IMR-90 (cell line): ENCODE results near the gene DHRS13. TPM values are rescaled to one million over a fixed set of nuclear protein-coding genes. Genes with fewer than 3 reads are reported as not detected.

Experiments
- ATAC-seq: fragments of 200-7000 bp; cut with Tn5 transposase; 2 replicates; pipeline ENCODE4 v1.9.1; 2020; ENCODE audit warnings: low read depth, mild to moderate bottlenecking, moderate library complexity
- BruUV-seq: library from RNA; stranded (reverse); fragments of 400-500 nt; replicated peaks from 2 replicates; lab custom pipeline; 2021; lab: Mats Ljungman, UMichigan
- CTCF ChIA-PET: fragments of 300-600 bp; formaldehyde crosslinking; extraction: SDS; loops from one replicate; lab custom pipeline; 2021; ENCODE audit warnings: antibody characterized with exemption; lab: Yijun Ruan, JAX
- POLR2A ChIA-PET: fragments of 300-600 bp; sonication (Branson Sonifier 250); formaldehyde crosslinking; loops from one replicate; lab custom pipeline; 2022; ENCODE audit warnings: antibody characterized with exemption; ENCODE audit not compliant: unreplicated experiment; lab: Charles Lee
- DNase-seq: peaks from one replicate; pipeline ENCODE4 v3.0.0; 2013
- H2AFZ ChIP-seq: replicated peaks from 2 replicates; pipeline ENCODE3; 2013; ENCODE audit warnings: low read length, mild to moderate bottlenecking; ENCODE audit not compliant: poor library complexity
- H2AK5ac ChIP-seq: 2 replicates; pipeline ENCODE4 v1.6.1; 2013; ENCODE audit warnings: low read depth, low read length, inconsistent platforms
- H2AK9ac ChIP-seq: replicated peaks from 2 replicates; pipeline ENCODE3; 2013; ENCODE audit warnings: mild to moderate bottlenecking, low read depth, low read length, moderate library complexity; ENCODE audit not compliant: poor library complexity
- H2BK120ac ChIP-seq: 2 replicates; pipeline ENCODE4 v1.6.1; 2013; ENCODE audit warnings: low read depth, low read length, inconsistent platforms
- H2BK15ac ChIP-seq: 3 replicates; pipeline ENCODE4 v1.6.1; 2013; ENCODE audit warnings: low read depth, low read length, inconsistent platforms
- H2BK20ac ChIP-seq: 2 replicates; pipeline ENCODE4 v1.6.1; 2013; ENCODE audit warnings: low read depth, mild to moderate bottlenecking, inconsistent platforms, low read length, moderate library complexity
- H2BK5ac ChIP-seq: 2 replicates; pipeline ENCODE4 v1.6.1; 2013; ENCODE audit warnings: mild to moderate bottlenecking, low read depth, low read length, inconsistent platforms; ENCODE audit not compliant: poor library complexity, severe bottlenecking
- H3K14ac ChIP-seq: replicated peaks from 2 replicates; pipeline ENCODE4 v1.6.1; 2013; ENCODE audit warnings: low read depth, low read length, inconsistent platforms
- H3K18ac ChIP-seq: 2 replicates; pipeline ENCODE4 v1.6.1; 2013; ENCODE audit warnings: low read depth, low read length, control low read depth
- H3K23ac ChIP-seq: 2 replicates; pipeline ENCODE4 v1.6.1; 2013; ENCODE audit warnings: low read depth, low read length, inconsistent platforms
- H3K27ac ChIP-seq: 2 replicates; pipeline ENCODE4 v1.5.1; 2013; ENCODE audit warnings: mild to moderate bottlenecking, control low read depth, low read length; ENCODE audit not compliant: insufficient read depth
- H3K27me3 ChIP-seq: 2 replicates; pipeline ENCODE4 v1.6.1; 2013; ENCODE audit warnings: low read length; ENCODE audit not compliant: control insufficient read depth, insufficient read depth
- H3K36me3 ChIP-seq: 2 replicates; pipeline ENCODE4 v1.6.1; 2013; ENCODE audit warnings: low read length, mixed read lengths; ENCODE audit not compliant: control insufficient read depth, insufficient read depth
- H3K4ac ChIP-seq: 2 replicates; pipeline ENCODE4 v1.6.1; 2013; ENCODE audit warnings: low read depth, low read length, inconsistent platforms
- H3K4me1 ChIP-seq: 2 replicates; pipeline ENCODE4 v1.6.1; 2013; ENCODE audit warnings: low read length, mixed read lengths; ENCODE audit not compliant: control insufficient read depth, insufficient read depth
- H3K4me2 ChIP-seq: 2 replicates; pipeline ENCODE4 v1.6.1; 2013; ENCODE audit warnings: low read depth, mild to moderate bottlenecking, control low read depth, low read length, moderate library complexity
- H3K4me3 ChIP-seq: 2 replicates; pipeline ENCODE4 v1.5.1; 2013; ENCODE audit warnings: low read depth, mild to moderate bottlenecking, control low read depth, low read length, moderate library complexity; ENCODE audit not compliant: insufficient read depth
- H3K56ac ChIP-seq: 2 replicates; pipeline ENCODE4 v1.6.1; 2013; ENCODE audit warnings: low read length, inconsistent platforms; ENCODE audit not compliant: insufficient read depth; ENCODE audit errors: extremely low read depth
- H3K79me1 ChIP-seq, 2 experiments: 2 replicates each; pipeline ENCODE4 v1.6.1; 2013; ENCODE audit warnings: low read length in 2 of 2, inconsistent platforms in 1 of 2, low read depth in 1 of 2
- H3K9ac ChIP-seq: 2 replicates; pipeline ENCODE4 v1.6.1; 2013; ENCODE audit warnings: low read depth, low read length, control low read depth
- H3K9me1 ChIP-seq: 2 replicates; pipeline ENCODE4 v1.6.1; 2013; ENCODE audit warnings: low read length, inconsistent platforms; ENCODE audit not compliant: insufficient read depth
- H3K9me3 ChIP-seq: 2 replicates; pipeline ENCODE4 v1.6.1; 2013; ENCODE audit warnings: low read length; ENCODE audit not compliant: control insufficient read depth, insufficient read depth
- H4K20me1 ChIP-seq: 2 replicates; pipeline ENCODE4 v1.6.1; 2013; ENCODE audit warnings: low read length, inconsistent platforms; ENCODE audit not compliant: insufficient read depth
- H4K5ac ChIP-seq: 2 replicates; pipeline ENCODE4 v1.6.1; 2013; ENCODE audit warnings: mild to moderate bottlenecking, low read depth, low read length, control low read depth
- H4K8ac ChIP-seq, 2 experiments: 2 replicates each; pipeline ENCODE4 v1.6.1; 2013; ENCODE audit warnings: low read depth in 2 of 2, low read length in 2 of 2, control low read depth in 1 of 2, inconsistent platforms in 1 of 2
- H4K91ac ChIP-seq: 2 replicates; pipeline ENCODE4 v1.6.1; 2013; ENCODE audit warnings: low read depth, low read length, inconsistent platforms; ENCODE audit not compliant: insufficient read depth
- BHLHE40 ChIP-seq: fragments of 150-350 bp; IDR thresholded peaks from 2 replicates; pipeline ENCODE4 v1.6.1; 2016; ENCODE audit warnings: mild to moderate bottlenecking, low read depth, low read length
- MAFK ChIP-seq: IDR thresholded peaks from 2 replicates; pipeline ENCODE4 v1.6.1; 2012; ENCODE audit warnings: low read depth, low read length, improper control_type of control experiment
- USF2 ChIP-seq: fragments of 150-350 bp; IDR thresholded peaks from 2 replicates; pipeline ENCODE4 v1.6.1; 2017; ENCODE audit warnings: mild to moderate bottlenecking, antibody characterized with exemption, low read length, low read depth
- WGBS, 2 experiments: methylation state at CpG; one replicate each; pipeline versions ENCODE4 v1.1.5 to v1.1.7; 2013; ENCODE audit warnings: missing lambda C conversion rate in 2 of 2; ENCODE audit not compliant: insufficient read length in 1 of 2; ENCODE audit errors: extremely low coverage in 2 of 2; 5-methylcytosine and 5-hydroxymethylcytosine counted together
- dilution Hi-C: fragments of 300-500 bp; cut with HindIII; formaldehyde crosslinking; loops from one replicate; pipeline ENCODE4 v1.14.3; 2018; ENCODE audit warnings: low sequenced_read_pairs; ENCODE audit not compliant: unreplicated experiment
- in situ Hi-C: fragments of 300-500 bp; cut with MboI; formaldehyde crosslinking; loops from 3 replicates; pipeline ENCODE4 v1.14.3; 2019; ENCODE audit warnings: low sequenced_read_pairs, inconsistent platforms, mixed read lengths
- intact Hi-C: fragments of 100-400 bp; cut with micrococcal nuclease; formaldehyde crosslinking; loops from 2 replicates; pipeline ENCODE4 v1.10.0; 2022
- polyA plus RNA-seq, 3 experiments: library from polyadenylated mRNA; depleted of rRNA; stranded (reverse); fragments of >200 nt; gene quantifications; 2 replicates each; pipeline ENCODE4 v1.2.3, GENCODE V29; 2012; ENCODE audit warnings: low replicate concordance in 1 of 3
- total RNA-seq: library from RNA; depleted of rRNA; stranded (reverse); fragments of >200 nt; gene quantifications from 2 replicates; pipeline ENCODE4 v1.2.3, GENCODE V29; 2012

DHRS13 gene
- total and polyA plus RNA-seq, 2 of the 4 experiments (the other 2 are of a cell fraction): 2.7 to 3.9 TPM

- CTCF ChIA-PET: interaction anchor here (0.6 kb wide), 2 partner anchors 30 to 209 kb away, joined by 3 to 5 read pairs; no protein-coding TSS in a partner anchor
- Histone ChIP-seq H3K27me3 (no peaks in the 10 kb centered on the region), H3K56ac (no peak overlapping the region), H3K9ac (no peak overlapping the region), H3K18ac (no peak overlapping the region), H2AFZ (no peak overlapping the region), H4K8ac (no peak overlapping the region; a peak in 1 of 4 replicates), H3K14ac (no peak overlapping the region), H2BK120ac (no peak overlapping the region), H2BK5ac (no peak overlapping the region), H3K4me1 (no peaks in the 10 kb centered on the region), H3K36me3 (peaks cover 26% of the 10 kb centered on the region), H3K9me3 (no peaks in the 10 kb centered on the region), H3K4me3 (no peak overlapping the region), H4K91ac (no peak overlapping the region), H4K5ac (no peak overlapping the region), H3K4me2 (no peak overlapping the region), H3K79me1 (peaks cover 15 to 16% of the 10 kb centered on the region in 2 experiments), H2BK20ac (no peak overlapping the region), H2BK15ac (no peak overlapping the region), H3K9me1 (peaks cover 4% of the 10 kb centered on the region; the same call in 1 of the 2 replicates), H2AK5ac (no peak overlapping the region), H4K20me1 (no peaks in the 10 kb centered on the region), H3K27ac (no peak overlapping the region), H2AK9ac (peak overlapping the region; percentile 57), H3K4ac (no peak overlapping the region), H3K23ac (no peak overlapping the region)
- no TSS peak for BruUV-seq
- POLR2A ChIA-PET: no interaction called here
- intact Hi-C loops: loop anchor here (5.0 kb wide), 1 partner anchor 94 kb away; no protein-coding TSS in a partner anchor
- no peak for DNase-seq
- no peak for ATAC-seq
- in situ Hi-C loops: no loop called here
- TF ChIP-seq MAFK: no peak
- TF ChIP-seq BHLHE40: no peak
- no peak for TF ChIP-seq USF2
- WGBS, 2 experiments: no CpG with 5 or more reads among the region's 5 CpGs
- dilution Hi-C loops: no loop called here
These were observed 46.8 kb downstream of the DHRS13 start for GRCh38 chr17:28856028-28856574.
